Naive thymus-derived CD8-positive, alpha-beta T cell (primary cell): ENCODE results near the gene CCNB1IP1. TPM values are rescaled to one million over a fixed set of nuclear protein-coding genes. Genes with fewer than 3 reads are reported as not detected.
A peak's percentile ranks its signal among the peaks of the same experiment; 100 is the strongest.
"Not testable (repeated sequence)": the region's sequence is repeated elsewhere in the genome, so short reads cannot be mapped to it uniquely, and the experiment has no call there.

ENCODE experiments used
- ATAC-seq, 2 donors: fragments of 150-1000 bp; cut with Tn5 transposase in 1 of 2; sonication (Bioruptor Pico), chemical (Tn5 transposase) in 1 of 2; 1 replicate in 1 of 2; 2 replicates in 1 of 2; pipeline ENCODE4 v1.10.0; 2021; ENCODE audit warnings: mild to moderate bottlenecking in 2 of 2, moderate library complexity in 2 of 2
- POLR2A ChIA-PET: fragments of 350-600 bp; sonication (Branson Sonifier 250); formaldehyde crosslinking; loops from one replicate; lab custom pipeline; 2021; ENCODE audit warnings: antibody characterized with exemption; lab: Charles Lee
- DNase-seq, 10 donors: peaks; one replicate each; pipeline versions ENCODE4 v3.0.0 to v3.0.0-alpha.2; 2020 to 2022
- H3K27ac Mint-ChIP-seq, 10 donors: one replicate each; pipeline ENCODE4 v1.8.0; 2020 to 2022; ENCODE audit warnings: mild to moderate bottlenecking in 10 of 10, mixed read lengths in 10 of 10, moderate library complexity in 4 of 10, inconsistent platforms in 1 of 10
- H3K27me3 Mint-ChIP-seq, 5 donors: one replicate each; pipeline ENCODE4 v1.8.0; 2021 to 2022; ENCODE audit warnings: mixed read lengths in 5 of 5
- H3K36me3 Mint-ChIP-seq, 3 donors: one replicate each; pipeline ENCODE4 v1.8.0; 2020 to 2022; ENCODE audit warnings: mixed read lengths in 3 of 3, mild to moderate bottlenecking in 2 of 3, inconsistent platforms in 1 of 3
- H3K4me1 Mint-ChIP-seq, 4 donors: one replicate each; pipeline ENCODE4 v1.8.0; 2021 to 2022; ENCODE audit warnings: mixed read lengths in 4 of 4
- H3K4me3 Mint-ChIP-seq, 10 donors: one replicate each; pipeline ENCODE4 v1.8.0; 2020 to 2022; ENCODE audit warnings: mild to moderate bottlenecking in 10 of 10, mixed read lengths in 10 of 10, moderate library complexity in 6 of 10, inconsistent platforms in 1 of 10
- H3K9me3 Mint-ChIP-seq, 9 donors: one replicate each; pipeline ENCODE4 v1.8.0; 2020 to 2022; ENCODE audit warnings: mixed read lengths in 9 of 9, mild to moderate bottlenecking in 3 of 9, inconsistent platforms in 1 of 9, moderate library complexity in 1 of 9
- polyA plus RNA-seq, 3 donors: library from polyadenylated mRNA; unstranded; fragments of 300-500 nt; fragmentation: Illumina TruSeq; gene quantifications; one replicate each; pipeline ENCODE4 v1.2.3, GENCODE V29; 2021
- total RNA-seq, 8 experiments: library from RNA in 2 of 8; stranded (reverse) in 2 of 8; gene quantifications; one replicate each; pipeline ENCODE4 v1.2.3 and lab custom pipeline; 2021 to 2026

Gene CCNB1IP1
- total and polyA plus RNA-seq, 5 experiments from 2014 or later = 15.7 to 28.4 (median 21.6) TPM

DNA sequence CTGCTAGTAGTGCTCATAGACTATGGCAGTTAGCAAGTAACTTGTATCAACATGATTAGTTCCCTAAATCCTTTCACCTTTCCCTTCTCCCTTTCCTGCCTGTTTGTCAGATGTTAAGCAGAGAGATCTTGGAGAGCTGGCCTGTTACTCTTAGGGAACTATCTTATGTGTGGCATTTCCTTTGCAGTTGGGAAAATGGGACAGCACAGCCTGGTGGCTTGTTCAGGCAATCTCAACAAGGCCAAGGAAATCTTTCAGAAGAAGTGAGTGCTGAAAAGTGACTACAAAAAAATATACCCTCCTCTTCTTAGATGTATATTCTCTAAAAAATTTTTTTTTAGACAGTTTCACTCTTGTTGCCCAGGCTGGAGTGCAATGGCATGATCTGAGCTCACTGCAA lies 17.8 kb upstream of the CCNB1IP1 start:
- H3K9me3 Mint-ChIP-seq = no peaks in the 10 kb centered on the region
- H3K4me1 Mint-ChIP-seq = peaks cover 0 to under 1% (median 0%) of the 10 kb centered on the region in 4 donors
- H3K27me3 Mint-ChIP-seq = no peaks in the 10 kb centered on the region
- ATAC-seq = no peak
- POLR2A ChIA-PET = no interaction called here
- H3K4me3 Mint-ChIP-seq = no peak overlapping the region
- no peak for DNase-seq
- peaks cover 0 to 83% (median 22%) of the 10 kb centered on the region in 3 donors for H3K36me3 Mint-ChIP-seq
- H3K27ac Mint-ChIP-seq = peak overlapping the region in 1 of 10 donors; percentile 71

DNA sequence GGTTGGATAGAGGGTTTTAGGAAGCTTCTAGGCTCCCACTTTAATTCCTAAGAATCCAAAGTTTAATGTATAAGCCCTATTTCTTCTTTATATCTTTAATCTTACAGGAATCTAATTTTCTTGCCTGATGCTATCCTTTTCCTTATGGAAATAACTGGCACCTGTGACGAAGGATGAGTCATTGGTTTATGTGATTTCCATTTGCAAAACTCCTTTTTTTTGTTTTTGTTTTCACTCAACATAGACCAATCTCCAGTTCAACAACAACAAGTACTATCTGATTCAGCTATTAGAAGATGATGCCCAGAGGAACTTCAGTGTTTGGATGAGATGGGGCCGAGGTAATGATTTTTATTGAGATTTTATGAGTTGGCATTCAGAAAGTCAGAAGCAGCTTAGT lies 17.2 kb upstream of the CCNB1IP1 start:
- Mint-ChIP-seq H3K4me1 (peaks cover 0 to 6% (median 3%) of the 10 kb centered on the region in 4 donors), H3K36me3 (peaks cover 0 to 85% (median 22%) of the 10 kb centered on the region in 3 donors), H3K4me3 (no peak overlapping the region)

DNA sequence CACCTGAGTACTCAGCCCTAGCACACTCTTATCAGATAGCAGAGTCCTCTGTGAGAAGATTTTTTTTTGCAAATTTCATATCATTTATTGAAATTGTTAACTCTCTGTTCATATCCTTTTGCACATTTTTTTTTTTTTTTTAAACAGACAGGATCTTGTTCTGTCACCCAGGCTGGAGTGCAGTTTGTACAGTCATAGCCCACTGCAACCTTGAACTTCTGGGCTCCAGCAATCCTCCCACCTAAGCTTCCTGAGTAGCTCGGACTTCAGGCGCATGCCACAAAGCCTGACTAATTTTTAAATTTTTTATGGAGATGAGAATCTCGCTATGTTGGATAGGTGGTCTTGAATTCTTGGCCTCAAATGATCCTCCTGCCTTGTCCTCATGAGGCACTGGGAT lies 14.7 kb upstream of the CCNB1IP1 start:
- peaks cover 0 to 4% (median 0%) of the 10 kb centered on the region in 5 donors for H3K27me3 Mint-ChIP-seq
- DNase-seq (no peak), ATAC-seq (no peak)
- peaks cover 0 to 66% (median 15%) of the 10 kb centered on the region in 3 donors for H3K36me3 Mint-ChIP-seq
- no peak overlapping the region for H3K4me3 Mint-ChIP-seq
- H3K27ac Mint-ChIP-seq = no peak overlapping the region
- peaks cover 11 to 25% (median 16%) of the 10 kb centered on the region in 4 donors for H3K4me1 Mint-ChIP-seq
- POLR2A ChIA-PET = interaction anchor here (0.7 kb wide), 1 partner anchor 17 kb away, joined by 3 read pairs; no protein-coding TSS in a partner anchor
- no peaks in the 10 kb centered on the region for H3K9me3 Mint-ChIP-seq

More for the DNA sequence above, 17.2 kb upstream of the CCNB1IP1 start:
- DNase-seq (no peak), ATAC-seq (no peak)
- Mint-ChIP-seq H3K27me3 (no peaks in the 10 kb centered on the region), H3K27ac (peak overlapping the region in 2 of 10 donors; percentile 56 to 71), H3K9me3 (no peaks in the 10 kb centered on the region)
- POLR2A ChIA-PET = no interaction called here

DNA sequence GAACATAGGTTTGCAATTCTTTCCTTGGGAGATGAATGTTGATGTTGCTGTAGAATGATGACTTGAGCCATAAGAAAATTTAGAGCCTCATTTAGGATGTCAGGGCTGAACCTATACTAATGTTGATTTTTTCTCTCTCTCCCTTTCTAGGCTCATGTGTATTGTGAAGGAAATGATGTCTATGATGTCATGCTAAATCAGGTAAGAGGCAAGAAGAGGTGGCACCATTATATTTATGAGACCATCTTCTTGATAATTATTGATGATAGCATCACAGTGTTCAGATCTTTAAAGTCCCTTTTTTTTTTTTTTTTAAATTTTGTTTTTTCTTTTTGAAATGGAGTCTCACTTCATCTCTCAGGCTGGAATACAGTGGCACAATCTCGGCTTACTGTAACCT lies 13.6 kb upstream of the CCNB1IP1 start:
- Mint-ChIP-seq H3K36me3 (peaks cover 0 to 56% (median 13%) of the 10 kb centered on the region in 3 donors), H3K27me3 (peaks cover 0 to 4% (median 0%) of the 10 kb centered on the region in 5 donors), H3K4me3 (no peak overlapping the region), H3K27ac (no peak overlapping the region), H3K4me1 (peaks cover 11 to 25% (median 16%) of the 10 kb centered on the region in 4 donors), H3K9me3 (no peaks in the 10 kb centered on the region)
- POLR2A ChIA-PET = interaction anchor here (0.7 kb wide), 1 partner anchor 336 kb away, joined by 4 read pairs; no protein-coding TSS in a partner anchor
- ATAC-seq = no peak
- DNase-seq = no peak

DNA sequence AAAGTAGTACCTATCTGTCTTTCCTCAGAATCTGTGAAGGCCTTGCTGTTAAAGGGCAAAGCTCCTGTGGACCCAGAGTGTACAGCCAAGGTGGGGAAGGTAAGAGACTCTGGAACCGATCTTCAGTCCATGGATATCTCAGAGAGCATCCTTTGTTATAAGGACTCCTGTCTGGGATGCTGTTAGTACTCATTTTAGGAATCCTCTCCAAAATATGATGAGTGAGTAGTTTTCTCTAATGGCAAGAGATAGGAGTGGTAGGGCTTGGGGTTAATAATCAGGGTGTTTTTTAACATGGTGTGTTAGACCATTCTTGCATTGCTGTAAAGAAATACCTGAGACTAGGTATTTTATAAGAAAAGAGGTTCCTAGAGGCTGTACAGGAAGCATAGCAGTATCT lies 12.3 kb upstream of the CCNB1IP1 start:
- Mint-ChIP-seq H3K27me3 (peaks cover 0 to 4% (median 0%) of the 10 kb centered on the region in 5 donors), H3K9me3 (no peaks in the 10 kb centered on the region), H3K36me3 (peaks cover 0 to 47% (median 7%) of the 10 kb centered on the region in 3 donors), H3K4me1 (peaks cover 11 to 25% (median 16%) of the 10 kb centered on the region in 4 donors), H3K4me3 (peak overlapping the region in 2 of 10 donors; percentile 0 to 30), H3K27ac (peak overlapping the region in 4 of 10 donors; percentile 16 to 71 (median 54))
- ATAC-seq (no peak), DNase-seq (no peak)
- POLR2A ChIA-PET = no interaction called here

DNA sequence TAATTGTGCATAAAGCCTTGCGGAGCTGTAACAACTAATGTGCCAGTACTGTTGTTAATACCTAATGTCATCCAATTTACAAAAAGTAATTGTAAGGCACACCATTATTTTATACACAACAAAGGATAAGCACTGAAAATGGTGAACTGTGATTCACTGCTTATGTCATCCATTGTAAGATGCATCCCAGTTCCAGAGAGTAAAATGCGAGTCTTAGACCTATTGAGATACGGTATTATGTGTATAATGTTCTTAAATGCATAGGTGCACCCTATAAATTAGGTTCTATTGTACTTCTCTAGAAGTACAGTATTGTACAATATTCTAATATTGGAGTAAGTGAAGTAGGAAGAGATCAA lies 10.8 kb upstream of the CCNB1IP1 start:
- Mint-ChIP-seq H3K36me3 (peaks cover 0 to 35% (median 6%) of the 10 kb centered on the region in 3 donors), H3K4me3 (peak overlapping the region; percentile 88 to 100 (median 98)), H3K4me1 (peaks cover 11 to 25% (median 17%) of the 10 kb centered on the region in 4 donors), H3K27ac (peak overlapping the region; percentile 96 to 99 (median 98)), H3K27me3 (peaks cover 0 to 4% (median 0%) of the 10 kb centered on the region in 5 donors), H3K9me3 (no peaks in the 10 kb centered on the region)
- DNase-seq (no peak), ATAC-seq (no peak)
- POLR2A ChIA-PET = interaction anchor here (0.6 to 3.6 kb wide), 18 partner anchors 11 to 358 kb away, joined by 3 to 74 read pairs (median 4); partner anchors contain the start of genes APEX1, CCNB1IP1, OSGEP and PIP4P1

DNA sequence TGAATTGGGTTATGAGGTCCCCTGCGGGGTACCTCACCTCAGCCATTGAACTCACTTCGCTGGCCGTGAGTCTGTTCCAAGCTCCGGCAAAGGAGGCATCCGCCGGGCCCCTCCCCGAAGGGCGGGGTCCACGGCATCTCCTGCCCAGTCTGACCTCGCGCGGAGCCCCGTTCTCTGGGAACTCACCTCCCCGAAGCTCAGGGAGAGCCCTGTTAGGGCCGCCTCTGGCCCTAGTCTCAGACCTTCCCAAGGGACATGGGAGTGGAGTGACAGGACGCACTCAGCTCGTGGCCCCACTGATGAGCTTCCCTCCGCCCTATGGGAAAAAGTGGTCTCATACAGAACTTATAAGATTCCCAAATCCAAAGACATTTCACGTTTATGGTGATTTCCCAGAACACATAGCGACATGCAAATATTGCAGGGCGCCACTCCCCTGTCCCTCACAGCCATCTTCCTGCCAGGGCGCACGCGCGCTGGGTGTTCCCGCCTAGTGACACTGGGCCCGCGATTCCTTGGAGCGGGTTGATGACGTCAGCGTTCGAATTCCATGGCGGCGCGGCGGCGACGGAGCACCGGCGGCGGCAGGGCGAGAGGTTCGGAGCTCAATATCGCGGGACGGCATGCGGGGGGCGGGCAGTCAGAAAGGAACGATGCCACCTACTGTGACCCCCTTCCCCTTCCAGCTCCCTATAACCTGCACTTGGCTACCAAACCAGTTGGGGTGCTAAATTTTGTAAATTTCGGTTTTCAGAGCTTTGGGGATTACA lies 10.2 kb upstream of the CCNB1IP1 start, which contains the start of gene PARP2:
TSS of gene PARP2 (plus strand) at position 544 of the 770 bp plus-strand sequence. CDS start at position 551, 7 bp downstream.
- H3K4me1 Mint-ChIP-seq = peaks cover 11 to 25% (median 17%) of the 10 kb centered on the region in 4 donors
- no peaks in the 10 kb centered on the region for H3K9me3 Mint-ChIP-seq
- POLR2A ChIA-PET = interaction anchor here (0.6 to 3.6 kb wide), 28 partner anchors 10 to 681 kb away, joined by 3 to 74 read pairs (median 4); partner anchors contain the start of genes APEX1, CCNB1IP1, OSGEP and PIP4P1
- ATAC-seq = peak; percentile 82 to 85
- peaks cover 0 to 31% (median 6%) of the 10 kb centered on the region in 3 donors for H3K36me3 Mint-ChIP-seq
- DNase-seq = peak; percentile 82 to 100 (median 91)
- H3K27me3 Mint-ChIP-seq = peaks cover 0 to 4% (median 0%) of the 10 kb centered on the region in 5 donors
- peak within 1 kb of the TSS; percentile 96 to 99 (median 98) for H3K27ac Mint-ChIP-seq
- H3K4me3 Mint-ChIP-seq = peak within 1 kb of the TSS; percentile 88 to 100 (median 98)

DNA sequence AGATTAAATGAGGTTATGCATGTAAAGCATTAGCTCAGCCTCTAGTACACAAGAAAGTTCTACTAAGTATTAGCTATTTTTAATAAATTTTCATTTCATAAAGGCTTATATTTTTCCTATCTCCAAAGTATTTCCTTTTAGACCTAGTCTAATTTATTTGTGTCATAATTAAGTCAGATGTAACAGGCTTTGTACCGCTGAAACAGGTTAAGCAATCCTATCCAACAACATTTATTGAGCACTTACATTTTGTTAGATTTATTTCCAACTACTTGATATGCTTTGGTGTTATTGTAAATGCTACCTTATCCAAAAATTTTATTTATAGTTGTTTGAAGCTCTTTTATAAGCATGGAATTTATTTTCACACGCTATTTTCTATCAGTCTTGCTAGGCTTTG lies 8.6 kb upstream of the CCNB1IP1 start:
- no peak for ATAC-seq
- Mint-ChIP-seq H3K9me3 (no peaks in the 10 kb centered on the region), H3K36me3 (peaks cover 0 to 18% (median 3%) of the 10 kb centered on the region in 3 donors), H3K4me1 (peaks cover 11 to 25% (median 17%) of the 10 kb centered on the region in 4 donors), H3K27ac (peak overlapping the region in 2 of 10 donors; percentile 96 to 98), H3K4me3 (peak overlapping the region in 5 of 10 donors; percentile 6 to 99 (median 98)), H3K27me3 (peaks cover 0 to 4% (median 0%) of the 10 kb centered on the region in 5 donors)
- POLR2A ChIA-PET = interaction anchor here (0.6 to 3.6 kb wide), 8 partner anchors 9 to 397 kb away, joined by 3 to 74 read pairs (median 22); partner anchors contain the start of genes APEX1, CCNB1IP1, OSGEP and PIP4P1
- peak in 1 of 10 donors; percentile 7 for DNase-seq

DNA sequence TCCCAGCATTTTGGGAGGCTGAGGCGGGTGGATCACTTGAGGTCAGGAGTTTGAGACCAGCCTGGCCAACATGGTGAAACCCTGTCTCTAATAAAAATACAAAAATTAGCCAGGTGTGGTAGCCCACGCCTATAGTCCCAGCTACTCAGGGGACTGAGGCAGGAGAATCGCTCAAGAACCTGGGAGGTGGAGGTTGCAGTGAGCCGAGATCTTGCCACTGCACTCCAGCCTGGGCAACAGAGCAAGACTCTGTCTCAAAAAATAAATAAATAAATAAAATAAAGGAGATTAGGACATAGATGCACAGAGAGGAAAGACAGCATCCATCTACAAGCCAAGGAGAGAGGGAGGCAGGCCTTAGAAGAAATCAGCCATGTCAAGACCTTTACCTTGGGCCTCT lies 8.0 kb upstream of the CCNB1IP1 start:
- POLR2A ChIA-PET = interaction anchor here (0.6 to 3.6 kb wide), 5 partner anchors 8 to 397 kb away, joined by 3 to 74 read pairs (median 20); partner anchors contain the start of genes APEX1, CCNB1IP1, OSGEP and RNASE4
- H3K27me3 Mint-ChIP-seq, ATAC-seq, H3K9me3 Mint-ChIP-seq, DNase-seq: not testable (repeated sequence)
- Mint-ChIP-seq H3K36me3 (peaks cover 0 to 13% (median 0%) of the 10 kb centered on the region in 3 donors), H3K27ac (peak overlapping the region in 3 of 10 donors; percentile 34 to 62 (median 60)), H3K4me3 (peak overlapping the region in 2 of 10 donors; percentile 44 to 58), H3K4me1 (peaks cover 11 to 25% (median 17%) of the 10 kb centered on the region in 4 donors)

DNA sequence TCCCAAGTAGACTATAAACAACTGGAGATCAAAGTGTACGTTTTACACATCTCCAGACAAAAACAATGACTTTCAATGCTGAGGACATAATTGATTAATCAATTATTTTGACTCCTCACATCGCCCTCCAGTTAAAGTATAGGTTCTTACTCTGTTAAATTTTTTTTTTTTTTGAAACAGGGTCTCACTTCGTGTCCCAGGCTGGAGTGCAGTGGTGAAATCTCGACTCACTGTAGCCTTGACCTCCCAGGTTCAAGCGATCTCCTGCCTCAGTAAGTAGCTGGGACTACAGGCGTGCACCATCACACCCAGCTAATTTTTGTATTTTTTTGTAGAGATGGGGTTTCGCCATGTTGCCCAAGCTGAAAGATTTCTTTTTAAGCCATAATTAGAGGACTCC lies 938 bp upstream of the CCNB1IP1 start:
- no peak for ATAC-seq
- H3K27ac Mint-ChIP-seq = peak overlapping the region in 1 of 10 donors; percentile 92
- peaks cover 3 to 34% (median 30%) of the 10 kb centered on the region in 4 donors for H3K4me1 Mint-ChIP-seq
- POLR2A ChIA-PET = interaction anchor here (2.9 kb wide), 1 partner anchor 9 kb away, joined by 23 read pairs; the partner anchor contains the start of gene PARP2
- no peaks in the 10 kb centered on the region for H3K9me3 Mint-ChIP-seq
- no peaks in the 10 kb centered on the region for H3K36me3 Mint-ChIP-seq
- peak overlapping the region in 1 of 10 donors; percentile 100 for H3K4me3 Mint-ChIP-seq
- DNase-seq = no peak
- no peaks in the 10 kb centered on the region for H3K27me3 Mint-ChIP-seq

DNA sequence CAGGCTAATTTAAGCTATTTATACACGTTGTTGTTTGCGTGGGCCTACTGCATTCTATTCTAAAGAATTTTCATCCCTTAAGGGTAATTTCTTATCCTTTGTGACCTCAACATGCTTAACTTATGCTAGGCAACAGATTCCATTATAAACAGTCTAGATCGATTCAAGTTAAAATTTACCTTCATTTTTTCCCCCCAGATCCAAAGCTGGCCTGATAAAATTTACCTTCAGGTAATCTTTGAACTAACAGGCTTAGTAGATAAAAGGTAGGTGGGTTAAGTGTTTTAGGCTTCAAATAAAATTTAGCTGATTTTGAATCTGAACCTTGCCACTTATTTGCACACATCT lies 389 bp upstream of the CCNB1IP1 start:
- ATAC-seq (peak; percentile 21 to 28), DNase-seq (no peak)
- POLR2A ChIA-PET = interaction anchor here (1.0 to 2.9 kb wide), 4 partner anchors 8 to 348 kb away, joined by 3 to 23 read pairs (median 7); partner anchors contain the start of gene PARP2
- Mint-ChIP-seq H3K9me3 (no peaks in the 10 kb centered on the region), H3K27me3 (no peaks in the 10 kb centered on the region), H3K4me3 (peak overlapping the region; percentile 88 to 100 (median 97)), H3K4me1 (peaks cover 3 to 34% (median 32%) of the 10 kb centered on the region in 4 donors), H3K36me3 (no peaks in the 10 kb centered on the region), H3K27ac (peak overlapping the region; percentile 87 to 96 (median 93))

DNA sequence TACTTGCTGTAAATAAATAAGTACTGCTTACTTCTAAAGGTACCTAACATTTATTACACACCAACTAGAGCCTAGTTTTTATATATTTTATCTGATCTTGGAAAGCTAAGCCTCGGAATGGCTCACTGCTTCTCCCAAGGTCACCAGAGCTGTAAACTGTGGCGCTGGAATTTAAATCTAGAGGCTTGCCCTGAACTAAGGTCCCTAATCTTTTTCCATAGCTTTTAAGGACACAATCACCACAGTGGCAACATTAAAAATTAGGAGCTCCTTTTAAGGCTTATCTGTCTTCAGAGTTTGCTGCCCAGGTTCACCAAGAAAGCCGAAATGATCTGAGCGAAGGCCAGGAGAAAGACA lies 670 bp downstream of the CCNB1IP1 start:
- Mint-ChIP-seq H3K9me3 (no peaks in the 10 kb centered on the region), H3K4me1 (peaks cover 5 to 39% (median 37%) of the 10 kb centered on the region in 4 donors), H3K27ac (peak overlapping the region; percentile 65 to 96 (median 93)), H3K36me3 (no peaks in the 10 kb centered on the region), H3K27me3 (no peaks in the 10 kb centered on the region), H3K4me3 (peak overlapping the region; percentile 88 to 100 (median 97))
- ATAC-seq = no peak
- POLR2A ChIA-PET = interaction anchor here (0.7 to 2.9 kb wide), 5 partner anchors 9 to 349 kb away, joined by 3 to 23 read pairs (median 5); partner anchors contain the start of gene PARP2
- no peak for DNase-seq
